ENCODE measurements around the gene CLSTN1.
"Not testable (repeated sequence)": the region's sequence is repeated elsewhere in the genome, so short reads cannot be mapped to it uniquely, and the experiment has no call there.

The CLSTN1 gene

GRCh38 chr1:9807541-9807940 is 16.2 kb downstream of the CLSTN1 start:
- Mint-ChIP-seq H3K27me3 (ENCODE audit: low read depth, poor library complexity) (no peaks in the 10 kb centered on the region), H3K9me3 (no peaks in the 10 kb centered on the region), H3K27ac (peak overlapping the region; percentile 96), H3K36me3 (ENCODE audit: low read depth) (peaks cover 6% of the 10 kb centered on the region), H3K4me1 (peaks cover 62% of the 10 kb centered on the region), H3K4me3 (no peak overlapping the region)
- TF ChIP-seq CTCF (IDR thresholded peaks at IDR 0.05), result no peak
- DNase-seq, result no peak

GRCh38 chr1:9805972-9806371 is 17.8 kb downstream of the CLSTN1 start:
- H3K4me3 Mint-ChIP-seq; DNase-seq; H3K27ac Mint-ChIP-seq; H3K27me3 Mint-ChIP-seq (ENCODE audit: low read depth, poor library complexity); H3K9me3 Mint-ChIP-seq: not testable (repeated sequence)
- peaks cover 20% of the 10 kb centered on the region for H3K36me3 Mint-ChIP-seq (ENCODE audit: low read depth)
- peaks cover 58% of the 10 kb centered on the region for H3K4me1 Mint-ChIP-seq

- Mint-ChIP-seq H3K36me3 (ENCODE audit: low read depth) (peaks cover 24% of the 10 kb centered on the region), H3K4me1 (peaks cover 53% of the 10 kb centered on the region), H3K27me3 (ENCODE audit: low read depth, poor library complexity) (no peaks in the 10 kb centered on the region), H3K4me3 (no peak overlapping the region), H3K27ac (peak overlapping the region; percentile 98), H3K9me3 (peaks cover 4% of the 10 kb centered on the region)
- DNase-seq, result no peak
- TF ChIP-seq CTCF (IDR thresholded peaks at IDR 0.05), result no peak
Measured at GRCh38 chr1:9805006-9805508, 18.7 kb downstream of the CLSTN1 start.

GRCh38 chr1:9803003-9803918 is 20.5 kb downstream of the CLSTN1 start:
- H3K27ac Mint-ChIP-seq; H3K27me3 Mint-ChIP-seq (ENCODE audit: low read depth, poor library complexity); H3K9me3 Mint-ChIP-seq; H3K4me3 Mint-ChIP-seq; DNase-seq: not testable (repeated sequence)
- peaks cover 42% of the 10 kb centered on the region for H3K4me1 Mint-ChIP-seq
- peaks cover 29% of the 10 kb centered on the region for H3K36me3 Mint-ChIP-seq (ENCODE audit: low read depth)

- Mint-ChIP-seq H3K4me3 (no peak overlapping the region), H3K27ac (no peak overlapping the region), H3K36me3 (ENCODE audit: low read depth) (peaks cover 31% of the 10 kb centered on the region), H3K9me3 (peaks cover 4% of the 10 kb centered on the region), H3K27me3 (ENCODE audit: low read depth, poor library complexity) (peaks cover 4% of the 10 kb centered on the region), H3K4me1 (peaks cover 40% of the 10 kb centered on the region)
- no peak for TF ChIP-seq CTCF (IDR thresholded peaks at IDR 0.05)
- DNase-seq, result no peak
Measured at GRCh38 chr1:9801909-9802308, 21.9 kb downstream of the CLSTN1 start.

- no peak for DNase-seq
- H3K36me3 Mint-ChIP-seq (ENCODE audit: low read depth), result peaks cover 35% of the 10 kb centered on the region
- TF ChIP-seq CTCF (IDR thresholded peaks at IDR 0.05), result no peak
- H3K4me3 Mint-ChIP-seq, result no peak overlapping the region
- H3K27me3 Mint-ChIP-seq (ENCODE audit: low read depth, poor library complexity), result peaks cover 7% of the 10 kb centered on the region
- H3K9me3 Mint-ChIP-seq, result peaks cover 4% of the 10 kb centered on the region
- H3K27ac Mint-ChIP-seq, result no peak overlapping the region
- peaks cover 43% of the 10 kb centered on the region for H3K4me1 Mint-ChIP-seq
Measured at GRCh38 chr1:9798236-9799130, 25.3 kb downstream of the CLSTN1 start.

Measured in nephron progenitor cell (in vitro differentiated cells).